Skin epidermis (tissue), 12 donors: ENCODE results near the gene ZNF385D.

Experiments used
- H3K27ac ChIP-seq, 21 experiments: fragments of 200-600 bp; sonication (generic) in 11 of 21; one replicate each; pipeline ENCODE4 v1.5.0; 2020; ENCODE audit warnings: mild to moderate bottlenecking in 3 of 21, inconsistent platforms in 2 of 21, moderate library complexity in 2 of 21
- H3K4me3 ChIP-seq, 7 experiments: fragments of 200-600 bp; sonication (generic) in 2 of 7; one replicate each; pipeline ENCODE4 v1.5.0; 2020; ENCODE audit warnings: inconsistent platforms in 2 of 7, mild to moderate bottlenecking in 2 of 7, moderate library complexity in 1 of 7

Gene ZNF385D

GRCh38 chr3:21484057-21484827 lies 266.8 kb downstream of the ZNF385D start:
- no peak overlapping the region for H3K4me3 ChIP-seq
- H3K27ac ChIP-seq, result no peak overlapping the region

DNA sequence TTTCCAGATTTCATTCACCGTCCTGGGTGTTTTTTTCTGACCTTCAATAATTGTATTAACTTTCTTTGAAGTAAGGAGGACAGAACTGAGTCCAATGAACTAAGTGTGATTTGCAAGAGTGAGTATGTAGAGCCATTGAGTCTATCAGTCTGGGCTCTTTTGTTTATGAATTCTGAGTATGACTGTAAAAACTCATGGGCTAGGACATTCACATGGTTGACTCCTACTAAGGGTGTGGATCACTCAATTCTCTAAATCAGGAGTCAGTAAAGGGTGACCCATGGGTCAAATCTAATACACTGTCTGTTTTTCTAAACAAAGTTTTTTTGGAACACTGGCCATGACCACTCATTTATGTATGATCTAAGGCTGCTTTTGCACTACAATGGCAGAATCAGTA lies 269.0 kb downstream of the ZNF385D start:
- Histone ChIP-seq H3K4me3 (no peak overlapping the region), H3K27ac (no peak overlapping the region)

DNA sequence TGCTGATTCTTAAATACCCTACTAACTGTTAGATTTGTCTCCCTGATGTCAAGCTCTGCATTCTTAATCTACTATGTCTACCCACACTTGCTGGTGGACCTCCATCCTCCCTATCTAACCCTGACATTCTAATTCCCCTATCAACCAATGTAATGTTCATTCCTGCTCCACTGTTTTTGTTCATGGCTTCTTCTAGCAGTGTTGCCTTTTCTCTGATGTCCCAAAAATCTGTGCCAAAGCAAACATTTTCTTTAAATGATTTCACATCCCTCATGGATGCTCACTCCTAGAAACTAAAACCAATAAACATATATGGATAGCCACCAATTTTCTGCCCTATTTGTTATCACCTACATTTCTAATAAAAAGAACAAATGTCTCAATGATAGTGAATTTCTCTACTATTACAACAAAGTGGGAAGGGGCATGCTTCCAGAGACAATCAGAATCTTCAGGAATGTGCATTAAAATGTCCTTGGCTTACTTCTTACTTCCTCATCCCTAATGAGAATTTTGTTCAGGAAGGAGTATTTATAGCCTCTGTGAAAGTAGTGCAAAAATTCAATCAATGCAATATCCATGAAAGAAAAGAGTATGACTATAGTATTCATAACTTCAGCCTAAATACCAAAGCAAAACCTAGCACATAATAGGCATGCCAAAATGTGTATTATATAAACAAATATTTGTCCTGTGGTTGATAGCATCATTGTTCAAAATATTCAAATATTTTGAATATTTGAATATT lies 273.3 kb downstream of the ZNF385D start:
- no peak overlapping the region for H3K4me3 ChIP-seq
- no peak overlapping the region for H3K27ac ChIP-seq

GRCh38 chr3:21466476-21466875 lies 284.5 kb downstream of the ZNF385D start:
- Histone ChIP-seq H3K4me3 (no peak overlapping the region), H3K27ac (no peak overlapping the region)

DNA sequence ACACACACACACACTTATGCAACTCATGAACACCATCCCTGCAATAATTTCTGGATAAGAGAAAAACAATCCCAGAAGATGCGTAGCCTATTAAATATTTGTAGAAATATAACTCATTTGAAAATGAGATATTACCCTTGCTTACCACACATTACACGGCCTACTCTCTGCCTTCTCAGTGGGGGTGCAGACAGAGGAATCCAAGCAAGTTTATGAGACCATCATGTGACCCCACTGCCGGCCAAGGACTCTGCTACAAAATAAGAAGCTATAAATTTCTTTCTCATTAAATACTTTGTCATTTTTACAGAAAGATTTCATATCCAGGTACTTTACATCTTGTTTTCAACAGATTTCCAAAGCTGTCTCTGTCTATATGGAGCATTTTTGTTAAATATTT lies 286.3 kb downstream of the ZNF385D start:
- no peak overlapping the region for H3K4me3 ChIP-seq
- H3K27ac ChIP-seq, result no peak overlapping the region

DNA sequence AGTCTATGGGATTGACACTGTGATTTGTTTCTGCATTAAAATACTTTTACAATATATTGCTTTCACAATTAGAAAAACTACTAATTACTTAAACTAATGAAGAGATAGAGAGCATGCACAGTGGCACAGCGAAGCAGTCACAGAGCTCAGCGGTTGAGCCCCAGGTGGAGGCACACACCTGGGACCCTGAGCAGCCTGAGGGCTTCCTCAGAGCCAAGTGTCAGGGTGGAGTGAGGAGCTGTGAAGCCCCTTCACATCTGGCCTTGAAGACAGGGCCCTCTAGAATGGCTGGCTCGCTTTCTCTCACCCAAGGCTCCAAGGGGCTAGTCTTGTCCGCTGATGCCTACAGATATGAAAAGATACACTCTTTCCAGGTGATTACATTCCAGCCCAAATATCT lies 287.7 kb downstream of the ZNF385D start:
- Histone ChIP-seq H3K4me3 (no peak overlapping the region), H3K27ac (no peak overlapping the region)

GRCh38 chr3:21462141-21462540 lies 288.9 kb downstream of the ZNF385D start:
- no peak overlapping the region for H3K27ac ChIP-seq
- no peak overlapping the region for H3K4me3 ChIP-seq

DNA sequence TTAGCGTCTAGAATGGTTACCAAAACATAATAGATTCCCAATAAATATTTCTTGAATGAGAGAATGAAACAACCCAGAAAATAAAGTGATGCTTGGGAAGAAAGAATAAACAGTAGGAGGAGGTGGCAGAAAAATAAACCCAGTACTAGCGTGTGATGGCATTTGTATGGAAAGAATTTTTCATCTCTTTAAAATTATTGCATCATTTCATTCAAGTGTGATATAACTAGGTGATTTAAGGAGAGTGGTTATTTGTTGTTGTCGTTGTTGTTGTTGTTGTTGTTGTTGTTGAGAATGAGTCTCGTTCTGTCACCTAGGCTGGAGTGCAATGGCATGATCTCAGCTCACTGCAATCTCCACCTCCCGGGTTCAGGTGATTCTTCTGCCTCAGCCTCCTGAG lies 293.9 kb downstream of the ZNF385D start:
- Histone ChIP-seq H3K27ac (no peak overlapping the region), H3K4me3 (no peak overlapping the region)

DNA sequence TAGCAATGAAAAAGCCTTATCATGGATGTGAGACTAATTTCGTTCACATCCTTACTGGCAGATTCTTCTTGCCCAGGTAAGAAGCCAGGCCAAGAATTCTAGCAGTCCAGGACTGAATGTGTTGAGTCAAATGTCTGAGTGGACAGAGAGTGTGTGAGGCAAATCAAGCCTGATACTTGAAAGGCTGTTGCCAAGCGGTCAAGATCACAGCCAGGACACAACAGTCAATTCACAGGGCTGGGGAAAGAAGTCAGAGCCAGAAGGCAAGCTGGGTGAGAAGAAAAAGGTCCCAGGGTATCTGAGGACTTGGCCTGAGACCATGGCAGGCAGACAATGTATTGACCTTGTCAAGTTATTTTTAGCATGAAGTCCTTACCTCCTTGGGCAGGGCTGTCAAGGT lies 301.3 kb downstream of the ZNF385D start:
- Histone ChIP-seq H3K27ac (no peak overlapping the region), H3K4me3 (no peak overlapping the region)

GRCh38 chr3:21447476-21448151 lies 303.4 kb downstream of the ZNF385D start:
- Histone ChIP-seq H3K4me3 (no peak overlapping the region), H3K27ac (peak overlapping the region in 3 of 21 experiments; percentile 18 to 34 (median 30))

- Histone ChIP-seq H3K27ac (peak overlapping the region in 4 of 21 experiments; percentile 15 to 34 (median 24)), H3K4me3 (no peak overlapping the region)
Observed at GRCh38 chr3:21446945-21447475, 304.0 kb downstream of the ZNF385D start.

DNA sequence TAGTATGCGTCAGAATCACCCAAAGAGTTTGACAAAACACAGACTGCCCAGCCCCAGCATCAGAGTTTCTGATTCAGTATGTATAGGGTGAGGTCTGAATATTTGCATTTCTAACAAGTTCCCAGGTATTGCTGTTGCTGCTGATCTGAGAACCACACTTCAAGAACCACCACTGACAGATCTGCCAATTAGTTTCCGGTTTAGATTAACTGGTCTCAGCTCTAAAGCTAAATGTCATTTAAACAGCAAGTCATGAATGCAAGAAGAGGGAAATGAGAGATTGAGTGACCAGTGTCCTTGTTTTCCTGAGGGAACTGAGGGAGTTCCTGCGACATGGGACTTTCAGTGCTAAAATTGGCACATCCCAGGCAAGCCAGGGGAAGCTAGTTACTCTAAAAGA lies 305.0 kb downstream of the ZNF385D start:
- H3K4me3 ChIP-seq, result no peak overlapping the region
- no peak overlapping the region for H3K27ac ChIP-seq

DNA sequence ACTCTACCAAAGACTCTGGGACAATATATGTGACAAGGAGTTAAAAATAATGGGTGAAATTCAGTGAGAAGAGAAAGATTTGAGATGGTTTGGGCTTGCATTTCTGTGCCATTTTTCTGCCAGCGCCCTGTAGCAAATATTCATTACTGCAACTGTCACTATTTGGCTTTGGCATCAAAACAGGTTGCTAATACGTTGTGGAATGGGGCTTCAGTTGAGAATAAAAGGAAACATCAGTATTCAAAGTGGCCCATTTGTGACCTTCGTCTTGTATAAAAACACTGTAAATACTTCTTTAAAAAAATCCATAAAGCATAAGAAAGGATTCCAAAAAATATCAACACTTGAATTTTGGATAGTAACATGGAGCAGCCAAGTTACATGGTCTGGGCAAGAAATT lies 309.2 kb downstream of the ZNF385D start:
- no peak overlapping the region for H3K27ac ChIP-seq
- H3K4me3 ChIP-seq, result no peak overlapping the region

- H3K27ac ChIP-seq, result no peak overlapping the region
- no peak overlapping the region for H3K4me3 ChIP-seq
Observed at GRCh38 chr3:21436835-21437234, 314.2 kb downstream of the ZNF385D start.

DNA sequence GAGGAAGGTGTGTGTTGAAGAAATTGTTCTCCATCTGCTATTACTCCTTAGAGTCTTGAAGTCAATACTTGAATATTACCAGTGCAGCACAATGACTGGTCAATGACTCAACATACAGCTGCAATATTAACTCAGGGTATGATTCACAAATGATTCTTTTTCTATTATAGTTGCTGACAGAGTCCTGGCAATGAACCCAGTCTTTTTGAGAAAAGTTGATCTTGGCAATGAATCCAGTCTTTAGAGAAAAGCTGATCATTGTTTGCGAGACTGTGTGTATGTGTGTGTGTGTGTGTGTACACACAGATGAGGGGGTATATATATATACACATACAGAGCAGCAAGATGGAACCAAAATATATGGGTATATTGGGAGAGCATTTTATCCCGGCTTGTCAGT lies 315.1 kb downstream of the ZNF385D start:
- H3K4me3 ChIP-seq, result no peak overlapping the region
- peak overlapping the region in 1 of 21 experiments; percentile 1 for H3K27ac ChIP-seq

DNA sequence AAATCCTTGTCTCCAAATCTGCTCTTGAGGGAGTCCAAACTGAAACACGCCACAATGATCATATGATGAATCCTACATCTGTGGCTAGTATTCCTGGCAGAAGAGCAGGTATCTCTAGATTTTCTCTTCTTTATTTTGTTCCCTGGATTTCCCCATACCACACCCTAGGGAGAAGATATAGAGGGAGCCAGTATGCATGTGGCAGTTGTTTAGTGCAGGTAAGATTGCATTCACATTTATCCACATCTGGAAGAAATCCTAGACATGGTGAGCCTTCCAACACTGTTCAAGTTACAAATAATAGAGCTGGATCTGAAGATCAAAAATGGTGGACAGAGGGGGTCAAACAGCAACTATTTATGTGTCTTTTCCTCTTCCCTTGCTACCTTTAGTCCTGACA lies 316.7 kb downstream of the ZNF385D start:
- Histone ChIP-seq H3K4me3 (no peak overlapping the region), H3K27ac (no peak overlapping the region)

DNA sequence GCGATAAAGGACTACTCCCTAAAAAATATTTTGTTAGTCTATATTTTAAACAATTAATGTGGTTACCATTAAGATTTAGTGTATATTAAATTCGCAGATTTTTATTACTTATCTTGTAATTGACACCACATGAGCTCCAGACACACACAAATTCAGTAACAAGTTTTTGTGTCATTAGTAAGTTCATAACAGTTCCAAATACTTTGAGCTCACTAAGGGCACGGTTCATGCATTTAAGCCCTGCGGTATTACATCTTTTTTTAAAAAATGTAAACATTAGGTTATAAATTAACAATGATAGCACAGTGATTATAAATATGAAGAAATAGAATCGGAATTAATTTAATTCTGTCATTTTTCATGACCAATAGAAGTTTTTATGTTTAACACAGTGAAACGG lies 317.3 kb downstream of the ZNF385D start:
- H3K27ac ChIP-seq, result no peak overlapping the region
- no peak overlapping the region for H3K4me3 ChIP-seq

DNA sequence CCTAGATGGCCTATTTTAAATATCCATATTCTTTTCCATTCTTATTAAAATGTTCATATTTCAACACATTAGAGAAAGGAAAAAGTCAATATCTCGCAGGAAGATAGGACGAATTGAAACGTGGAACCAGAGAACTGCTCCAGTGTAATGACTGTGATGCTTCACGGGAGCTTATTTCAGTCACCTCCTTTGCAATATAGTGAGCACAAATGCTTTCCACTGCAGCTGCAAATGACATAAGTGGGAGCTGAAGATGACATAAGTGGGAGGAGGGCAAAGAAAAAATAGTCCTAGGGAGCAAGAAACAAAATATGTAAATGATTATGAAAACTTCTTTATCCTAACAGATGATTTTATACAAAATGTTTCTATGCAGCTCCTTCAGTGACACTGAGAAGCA lies 324.1 kb downstream of the ZNF385D start:
- Histone ChIP-seq H3K27ac (no peak overlapping the region), H3K4me3 (no peak overlapping the region)

GRCh38 chr3:21425715-21426114 lies 325.3 kb downstream of the ZNF385D start:
- no peak overlapping the region for H3K4me3 ChIP-seq
- no peak overlapping the region for H3K27ac ChIP-seq

DNA sequence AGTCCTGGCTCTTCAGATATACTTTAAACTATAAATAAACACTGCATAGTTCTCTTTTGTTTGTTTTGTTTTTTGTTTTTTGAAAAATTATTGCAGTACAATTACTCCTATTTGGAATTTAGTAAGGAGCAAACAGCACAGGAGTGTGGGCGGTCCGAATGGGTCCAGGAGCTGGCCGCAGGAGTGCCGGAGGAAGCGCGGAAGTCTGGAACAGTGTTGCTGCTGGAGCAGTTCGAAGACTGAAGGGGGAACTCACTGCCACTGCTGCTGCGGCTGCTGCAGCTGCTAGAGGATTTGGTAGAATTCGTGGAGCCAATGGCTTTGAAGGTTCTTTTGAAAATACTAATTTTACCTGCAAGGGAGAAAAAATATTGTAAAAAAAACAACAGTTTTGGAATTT lies 329.9 kb downstream of the ZNF385D start:
- H3K4me3 ChIP-seq, result no peak overlapping the region
- H3K27ac ChIP-seq, result no peak overlapping the region

- Histone ChIP-seq H3K27ac (no peak overlapping the region), H3K4me3 (no peak overlapping the region)
Observed at GRCh38 chr3:21417991-21418390, 333.0 kb downstream of the ZNF385D start.
